Frontal cortex (tissue), 4 donors: ENCODE measurements around the gene MYO18A. TPM values are rescaled to one million over a fixed set of nuclear protein-coding genes. Genes with fewer than 3 reads are reported as not detected.
"Not testable (repeated sequence)": the region's sequence is repeated elsewhere in the genome, so short reads cannot be mapped to it uniquely, and the experiment has no call there.

Experiments
- DNase-seq, 2 donors: peaks; one replicate each; pipeline ENCODE4 v3.0.0; 2012; ENCODE audit warnings: low spot score in 2 of 2
- FAIRE-seq: peaks from 2 replicates; lab custom pipeline; 2012; peaks lifted over from hg19 to GRCh38; lab: Jason Lieb, UNC
- total RNA-seq: library from RNA; depleted of rRNA; stranded (reverse); fragments of >200 nt; gene quantifications from one replicate; pipeline ENCODE4 v1.2.3, GENCODE V29; 2014
- donor health status: control.
- donor health status: control.
- donor health status: control.

Gene MYO18A
- total RNA-seq, 1 donor from 2014 or later = 57.9 TPM

DNA sequence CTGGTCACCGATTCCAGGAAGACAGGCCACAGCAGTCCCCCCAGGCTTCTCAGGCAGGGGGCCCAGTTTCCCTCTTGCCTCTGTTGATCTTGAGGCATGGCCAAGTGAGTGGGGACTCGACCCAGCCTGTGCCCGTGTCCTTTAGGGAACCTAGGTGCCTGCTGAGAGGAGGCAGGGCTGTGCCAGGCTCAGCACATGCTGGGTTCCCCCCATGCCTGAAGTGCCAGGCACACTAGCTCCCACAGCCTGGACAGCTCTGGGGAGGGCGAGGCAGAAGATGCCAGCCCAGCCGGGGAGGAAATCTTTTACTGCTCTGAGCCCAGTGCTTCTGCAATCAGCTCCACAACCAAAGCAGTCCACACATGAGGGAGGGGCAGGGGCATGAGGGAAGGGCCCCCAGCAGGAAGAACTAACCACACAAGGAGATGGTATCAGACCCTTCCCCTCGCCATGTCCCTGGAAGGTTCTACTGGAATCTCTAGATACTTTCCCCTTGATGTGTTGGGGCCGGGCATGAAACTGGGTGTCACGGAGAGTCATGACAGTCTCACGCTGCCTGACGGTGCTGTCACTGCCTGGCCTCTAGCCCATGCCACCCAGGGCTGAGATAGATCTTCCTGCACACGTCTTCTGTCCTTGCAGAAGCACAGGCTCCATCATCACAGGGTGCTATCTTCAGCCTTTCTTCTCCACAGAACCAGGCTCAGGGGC, 25.5 kb downstream of the MYO18A start:
- DNase-seq (no peak), FAIRE-seq (no peak)

DNA sequence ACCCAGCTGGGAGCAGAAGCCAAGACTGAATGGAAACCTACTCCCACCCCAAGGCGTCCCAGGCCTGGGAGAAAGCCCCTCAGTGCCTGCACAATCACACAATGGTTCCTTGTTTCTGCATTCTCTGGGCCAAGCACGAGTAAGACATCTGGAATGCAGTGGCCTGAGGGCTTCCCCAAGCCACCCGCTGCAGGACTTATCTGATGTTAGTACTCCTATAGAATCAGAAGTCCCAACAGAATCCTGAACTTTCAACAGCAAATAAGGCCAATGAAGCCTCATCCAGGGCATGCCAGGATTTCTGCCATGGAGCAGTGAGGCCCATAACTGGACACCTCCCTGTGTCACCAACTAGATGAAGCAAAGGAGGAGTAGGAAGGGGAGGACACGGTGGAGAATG, 28.6 kb downstream of the MYO18A start:
- DNase-seq (no peak), FAIRE-seq (no peak)

- no peak for FAIRE-seq
- DNase-seq = no peak
Measured at GRCh38 chr17:29150161-29150560, 30.0 kb downstream of the MYO18A start.

- DNase-seq (no peak), FAIRE-seq (no peak)
Measured at GRCh38 chr17:29149431-29150064, 30.6 kb downstream of the MYO18A start.

GRCh38 chr17:29148790-29149430, 31.3 kb downstream of the MYO18A start:
- DNase-seq (peak; percentile 85 to 94), FAIRE-seq (no peak)

- FAIRE-seq (no peak), DNase-seq (no peak)
Measured at GRCh38 chr17:29148257-29148789, 31.9 kb downstream of the MYO18A start.

DNA sequence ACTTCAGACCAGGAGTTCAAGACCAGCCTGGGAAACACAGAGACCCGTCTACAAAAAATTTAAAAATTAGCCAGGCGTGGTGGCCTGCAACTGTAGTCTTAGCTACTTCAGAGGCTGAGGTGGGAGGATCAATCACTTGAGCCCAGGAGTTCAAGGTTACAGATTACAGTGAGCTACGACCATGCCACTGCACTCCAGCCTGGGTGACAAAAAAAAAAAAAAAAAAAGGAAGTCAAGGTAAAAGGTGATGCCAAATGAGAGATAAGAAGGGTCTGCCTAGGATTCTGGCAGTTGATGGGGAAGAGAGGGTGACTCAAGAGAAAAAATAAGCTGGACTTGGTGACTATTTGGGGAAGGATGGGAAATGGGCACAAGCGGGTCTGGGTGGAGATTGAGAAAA, 32.5 kb downstream of the MYO18A start:
- no peak for FAIRE-seq
- DNase-seq = no peak

GRCh38 chr17:29147228-29147627, 33.0 kb downstream of the MYO18A start:
- not testable (repeated sequence) for DNase-seq, FAIRE-seq

DNA sequence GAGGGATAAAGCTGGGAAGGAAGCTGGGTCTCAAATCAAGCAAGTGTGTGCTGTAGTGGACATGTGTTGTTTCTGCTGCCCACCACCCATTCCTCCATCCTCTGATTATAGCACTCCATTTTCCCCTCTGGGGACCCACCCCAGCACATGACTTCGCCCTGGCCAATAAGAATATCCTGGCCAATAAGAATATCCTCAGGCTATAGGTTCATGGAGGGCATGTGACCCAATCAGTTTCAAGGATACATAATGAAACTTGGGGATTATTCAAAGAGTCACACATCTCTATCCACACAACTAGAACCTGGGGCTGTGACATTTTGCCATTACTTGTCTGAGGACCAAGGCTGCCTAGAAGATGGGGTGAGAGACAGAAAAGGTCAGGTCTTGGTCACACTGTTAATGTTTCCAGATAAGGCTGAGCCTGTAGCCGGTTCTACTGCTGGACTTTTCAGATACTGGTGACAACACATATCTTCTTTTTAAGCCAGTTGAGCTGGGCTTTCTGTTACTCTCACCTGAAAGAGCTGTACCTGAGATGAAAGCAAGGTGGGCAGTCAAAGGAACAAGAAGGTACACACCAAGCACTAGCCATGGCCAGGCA, 33.7 kb downstream of the MYO18A start:
- DNase-seq (no peak), FAIRE-seq (no peak)

- no peak for FAIRE-seq
- no peak for DNase-seq
Measured at GRCh38 chr17:29145289-29146073, 34.7 kb downstream of the MYO18A start.

DNA sequence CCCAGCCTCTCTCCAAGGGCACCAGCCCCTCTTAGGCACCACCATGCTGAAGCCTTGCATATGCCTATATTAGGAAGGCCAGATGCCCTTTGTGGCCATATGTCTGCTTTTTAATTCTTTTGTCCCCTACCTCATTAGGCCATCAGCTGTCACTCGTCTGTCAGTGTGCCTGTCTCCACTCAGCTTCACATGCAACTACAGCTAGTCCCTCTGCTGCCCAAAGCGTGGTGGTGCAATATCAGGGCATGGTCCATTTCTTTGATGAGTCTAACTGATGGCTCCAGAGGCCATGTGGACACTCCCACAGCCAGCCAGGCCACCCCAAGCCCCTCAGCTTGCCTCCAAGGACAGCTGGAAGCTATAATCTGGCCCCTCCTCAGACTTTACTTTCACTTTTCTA, 36.3 kb downstream of the MYO18A start:
- no peak for FAIRE-seq
- DNase-seq = no peak

GRCh38 chr17:29141514-29141876, 38.7 kb downstream of the MYO18A start:
- DNase-seq (no peak), FAIRE-seq (no peak)

- no peak for DNase-seq
- no peak for FAIRE-seq
Measured at GRCh38 chr17:29140631-29141513, 39.3 kb downstream of the MYO18A start.

DNA sequence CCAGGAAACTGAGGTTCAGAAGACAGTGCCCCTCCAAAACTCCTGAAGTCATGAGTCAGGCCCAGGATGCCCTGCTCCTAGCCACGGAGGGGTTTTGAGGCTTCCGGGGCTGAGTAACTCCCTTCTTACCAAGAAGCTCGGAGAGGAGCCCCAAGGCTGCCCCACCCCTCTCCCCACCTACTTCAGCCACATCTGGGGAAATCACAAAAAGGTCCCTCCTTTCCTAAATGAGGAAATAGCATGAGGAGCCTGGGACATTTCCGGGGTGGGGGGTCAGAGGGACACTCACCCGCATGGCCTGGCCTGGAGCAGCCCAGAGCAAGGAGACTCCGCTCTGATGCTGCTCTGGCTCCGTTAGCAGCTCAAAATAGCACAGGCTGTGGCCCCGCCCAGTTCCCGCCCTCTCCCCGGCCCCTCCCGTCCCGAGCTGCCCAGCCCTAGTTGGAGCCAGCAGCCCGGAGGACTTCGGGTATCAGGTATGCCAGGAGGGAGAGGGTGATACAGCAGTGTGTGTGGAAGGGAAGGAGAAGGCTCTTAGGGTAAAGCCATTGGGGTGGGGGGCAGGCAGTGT, 40.1 kb downstream of the MYO18A start:
- no peak for DNase-seq
- FAIRE-seq = no peak

DNA sequence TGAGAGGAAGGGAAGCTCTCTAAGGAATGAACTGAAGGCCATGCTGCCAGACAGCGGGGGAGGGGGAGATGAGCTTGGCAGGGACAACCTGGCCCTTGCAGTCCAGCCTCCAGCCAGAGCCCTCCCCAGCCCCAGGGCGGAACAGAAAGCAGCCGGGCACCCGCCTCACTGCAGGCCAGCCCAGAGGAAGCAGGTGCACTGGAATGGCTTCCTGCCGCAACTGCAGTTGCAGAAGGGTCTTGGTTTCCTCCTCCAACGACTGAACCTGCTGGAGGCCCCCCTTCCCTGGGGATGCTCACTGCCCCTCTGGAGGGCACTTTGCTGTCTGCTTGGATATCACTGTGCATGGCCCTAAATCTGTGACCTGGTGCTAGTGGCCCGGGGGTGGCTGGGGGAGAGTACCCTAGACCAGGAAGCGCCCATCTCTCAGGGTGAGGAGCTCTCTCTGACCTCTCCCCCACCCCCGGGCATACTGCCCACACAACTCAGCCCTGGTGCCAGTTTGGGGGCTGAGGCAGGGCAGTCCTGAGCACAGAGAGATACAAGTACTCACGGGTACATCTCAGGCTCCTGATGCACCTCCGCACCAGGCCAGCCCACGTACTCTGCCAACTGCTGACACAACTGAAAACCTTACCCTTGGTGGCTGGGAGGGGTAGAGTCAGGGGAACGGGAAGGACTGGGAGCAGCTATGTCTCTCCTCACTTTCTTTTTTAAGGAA, 41.1 kb downstream of the MYO18A start:
- FAIRE-seq (no peak), DNase-seq (no peak)

DNA sequence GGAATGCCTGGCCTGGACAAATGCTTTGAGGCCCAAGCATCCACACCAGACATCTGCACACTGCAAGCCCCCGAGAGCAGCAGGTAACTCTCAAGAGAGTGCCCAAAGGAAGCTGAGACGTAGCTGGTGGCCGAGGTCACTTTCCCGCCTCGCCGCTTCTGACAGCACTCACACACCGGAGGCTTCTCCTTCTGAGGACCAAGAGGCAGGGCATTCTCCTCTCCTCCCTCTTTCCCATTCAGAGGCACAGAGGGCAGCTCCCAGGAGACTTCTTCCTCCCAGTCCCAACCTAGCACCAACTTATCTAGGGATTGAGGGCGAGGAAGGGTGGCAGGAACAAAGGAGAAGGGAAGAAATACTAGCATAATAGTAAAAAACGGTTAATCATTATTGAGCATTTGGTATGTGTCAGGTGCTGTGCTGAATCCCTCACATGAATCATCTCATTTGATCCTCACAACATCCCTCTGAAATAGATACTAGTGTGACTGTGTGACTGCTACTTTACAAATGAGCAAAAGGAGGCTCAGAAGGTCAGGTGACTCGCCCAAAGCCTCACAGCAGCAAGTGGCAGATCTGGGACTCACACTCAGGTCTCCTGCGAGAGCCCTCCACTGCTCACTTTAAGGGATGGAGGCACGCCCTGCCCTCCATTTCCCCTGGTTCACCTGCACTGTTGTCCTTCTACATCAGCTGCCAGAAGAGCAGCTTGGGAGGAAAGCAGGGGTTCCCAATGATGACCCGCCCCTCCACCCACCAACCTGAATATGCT, 41.8 kb downstream of the MYO18A start:
- no peak for FAIRE-seq
- DNase-seq = no peak

DNA sequence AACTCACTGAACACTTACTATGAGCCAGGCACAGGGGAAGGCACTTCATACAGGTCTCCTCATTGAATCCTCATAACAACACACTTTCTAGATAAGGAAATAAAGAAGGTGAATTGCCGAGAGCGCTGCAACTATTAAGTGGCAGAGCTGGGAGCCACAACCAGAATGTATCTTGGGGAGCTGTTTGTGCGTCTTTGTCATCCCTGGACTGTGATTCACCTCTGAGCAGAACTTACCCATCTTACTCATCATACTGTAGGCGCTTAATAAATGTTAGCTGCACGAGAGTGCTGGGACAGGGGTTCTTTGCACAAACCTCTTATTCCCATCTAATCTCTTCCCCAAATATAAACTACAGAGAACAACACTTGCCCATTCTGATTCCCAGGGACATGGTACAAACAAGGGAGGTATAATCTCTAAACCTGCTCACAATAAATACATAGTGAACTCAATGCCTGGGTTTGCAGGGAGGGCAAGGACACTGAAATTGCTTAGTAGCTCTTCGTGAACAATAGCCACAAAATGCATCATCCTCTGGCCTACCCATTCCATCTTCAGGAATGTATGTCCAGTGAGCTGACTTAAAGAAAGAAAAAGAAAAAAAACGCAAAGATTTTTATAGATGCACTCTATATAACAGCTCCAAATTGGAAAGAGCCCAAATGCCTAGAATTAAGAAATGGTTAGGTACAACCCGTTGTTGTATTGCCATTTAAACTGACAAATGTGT, 43.0 kb downstream of the MYO18A start:
- no peak for DNase-seq
- FAIRE-seq = no peak
